Measurements from ENCODE around the gene CHGA.

Gene CHGA

GRCh38 chr14:92945959-92946846 is 23.3 kb downstream of the CHGA start:
- peak; percentile 75 for DNase-seq

- DNase-seq, result no peak
These were observed 24.0 kb downstream of the CHGA start for GRCh38 chr14:92946847-92947545.

- DNase-seq, result no peak
These were observed 25.7 kb downstream of the CHGA start for GRCh38 chr14:92948647-92949046.

- DNase-seq, result no peak
These were observed 26.7 kb downstream of the CHGA start for GRCh38 chr14:92949496-92950192.

- DNase-seq, result no peak
These were observed 27.2 kb downstream of the CHGA start for GRCh38 chr14:92950193-92950540.

GRCh38 chr14:92950773-92951172 is 27.8 kb downstream of the CHGA start:
- DNase-seq, result no peak

GRCh38 chr14:92951261-92951660 is 28.3 kb downstream of the CHGA start:
- no peak for DNase-seq

- DNase-seq, result peak; percentile 72
These were observed 29.0 kb downstream of the CHGA start for GRCh38 chr14:92951912-92952471.

GRCh38 chr14:92952481-92953298 is 29.7 kb downstream of the CHGA start:
- DNase-seq, result no peak

- DNase-seq, result no peak
These were observed 30.6 kb downstream of the CHGA start for GRCh38 chr14:92953526-92953925.

GRCh38 chr14:92954933-92955332 is 32.0 kb downstream of the CHGA start:
- DNase-seq, result no peak

- DNase-seq, result no peak
These were observed 32.4 kb downstream of the CHGA start for GRCh38 chr14:92955381-92955780.

- DNase-seq, result no peak
These were observed 34.0 kb downstream of the CHGA start for GRCh38 chr14:92956961-92957360.

GRCh38 chr14:92958373-92959188 is 35.6 kb downstream of the CHGA start:
- no peak for DNase-seq

- DNase-seq, result no peak
These were observed 36.2 kb downstream of the CHGA start for GRCh38 chr14:92959189-92959531.

GRCh38 chr14:92959761-92960680 is 37.1 kb downstream of the CHGA start:
- DNase-seq, result no peak

GRCh38 chr14:92960706-92961566 is 38.0 kb downstream of the CHGA start:
- peak; percentile 71 for DNase-seq

- DNase-seq, result no peak
These were observed 38.6 kb downstream of the CHGA start for GRCh38 chr14:92961567-92961855.

GRCh38 chr14:92962031-92962830 is 39.3 kb downstream of the CHGA start:
- no peak for DNase-seq
